Central memory CD4-positive, alpha-beta T cell (primary cell): ENCODE data around the gene ABCC6.
"Not testable (repeated sequence)": the region's sequence is repeated elsewhere in the genome, so short reads cannot be mapped to it uniquely, and the experiment has no call there.

Experiments used
- DNase-seq: peaks from one replicate; pipeline ENCODE4 v3.0.0; 2022

Gene ABCC6

GRCh38 chr16:16107839-16108238 lies 115.5 kb downstream of the ABCC6 start:
- DNase-seq = no peak

- no peak for DNase-seq
Observed at GRCh38 chr16:16106466-16106865, 116.8 kb downstream of the ABCC6 start.

- no peak for DNase-seq
Observed at GRCh38 chr16:16105646-16106045, 117.6 kb downstream of the ABCC6 start.

GRCh38 chr16:16104804-16105141 lies 118.5 kb downstream of the ABCC6 start:
- DNase-seq = not testable (repeated sequence)

GRCh38 chr16:16104132-16104803 lies 119.0 kb downstream of the ABCC6 start:
- DNase-seq = not testable (repeated sequence)

GRCh38 chr16:16102738-16103137 lies 120.6 kb downstream of the ABCC6 start:
- DNase-seq = no peak

- no peak for DNase-seq
Observed at GRCh38 chr16:16101585-16101984, 121.7 kb downstream of the ABCC6 start.

- DNase-seq = no peak
Observed at GRCh38 chr16:16100631-16101030, 122.7 kb downstream of the ABCC6 start.

- DNase-seq = no peak
Observed at GRCh38 chr16:16099320-16099719, 124.0 kb downstream of the ABCC6 start.
